ENCODE data around the gene IGF2BP1.

IGF2BP1 gene

GRCh38 chr17:49049265-49049664 lies 52.1 kb downstream of the IGF2BP1 start:
- Histone ChIP-seq H3K4me3 (ENCODE audit: low read depth, low read length) (no peak overlapping the region), H3K9me3 (ENCODE audit: severe bottlenecking) (no peaks in the 10 kb centered on the region), H3K36me3 (peaks cover 99% of the 10 kb centered on the region), H3K27me3 (ENCODE audit: insufficient read depth, low read depth, severe bottlenecking) (no peaks in the 10 kb centered on the region), H3K27ac (no peak overlapping the region; the same call in 1 of the 2 replicates)
- TF ChIP-seq, protein P1, sequence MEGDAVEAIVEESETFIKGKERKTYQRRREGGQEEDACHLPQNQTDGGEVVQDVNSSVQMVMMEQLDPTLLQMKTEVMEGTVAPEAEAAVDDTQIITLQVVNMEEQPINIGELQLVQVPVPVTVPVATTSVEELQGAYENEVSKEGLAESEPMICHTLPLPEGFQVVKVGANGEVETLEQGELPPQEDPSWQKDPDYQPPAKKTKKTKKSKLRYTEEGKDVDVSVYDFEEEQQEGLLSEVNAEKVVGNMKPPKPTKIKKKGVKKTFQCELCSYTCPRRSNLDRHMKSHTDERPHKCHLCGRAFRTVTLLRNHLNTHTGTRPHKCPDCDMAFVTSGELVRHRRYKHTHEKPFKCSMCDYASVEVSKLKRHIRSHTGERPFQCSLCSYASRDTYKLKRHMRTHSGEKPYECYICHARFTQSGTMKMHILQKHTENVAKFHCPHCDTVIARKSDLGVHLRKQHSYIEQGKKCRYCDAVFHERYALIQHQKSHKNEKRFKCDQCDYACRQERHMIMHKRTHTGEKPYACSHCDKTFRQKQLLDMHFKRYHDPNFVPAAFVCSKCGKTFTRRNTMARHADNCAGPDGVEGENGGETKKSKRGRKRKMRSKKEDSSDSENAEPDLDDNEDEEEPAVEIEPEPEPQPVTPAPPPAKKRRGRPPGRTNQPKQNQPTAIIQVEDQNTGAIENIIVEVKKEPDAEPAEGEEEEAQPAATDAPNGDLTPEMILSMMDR (IDR thresholded peaks at IDR 0.05; ENCODE audit: low read depth, low read length) = no peak
- DNase-seq = no peak

DNA sequence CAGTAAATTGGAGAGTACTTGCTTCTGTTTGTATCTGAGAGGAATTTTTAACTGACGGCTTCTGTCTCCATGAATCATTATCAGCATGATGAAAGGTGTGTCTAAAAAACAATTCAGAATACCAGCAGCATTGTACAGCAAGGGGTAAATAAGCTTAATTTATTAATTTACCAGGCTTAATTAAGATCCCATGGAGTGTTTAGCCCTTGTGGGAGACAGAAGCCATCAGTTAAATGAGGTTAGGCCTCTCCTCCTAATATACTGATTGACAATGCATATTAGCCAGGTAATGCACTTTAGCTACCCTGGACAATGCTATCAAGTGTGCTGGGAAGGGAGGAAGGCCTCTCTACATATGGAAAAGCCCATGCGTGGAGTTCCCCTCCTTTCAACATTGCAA lies 53.4 kb downstream of the IGF2BP1 start:
- DNase-seq = no peak
- Histone ChIP-seq H3K4me3 (ENCODE audit: low read depth, low read length) (no peak overlapping the region), H3K9me3 (ENCODE audit: severe bottlenecking) (no peaks in the 10 kb centered on the region), H3K27ac (no peak overlapping the region), H3K36me3 (peaks cover 87% of the 10 kb centered on the region), H3K27me3 (ENCODE audit: insufficient read depth, low read depth, severe bottlenecking) (no peaks in the 10 kb centered on the region)
- TF ChIP-seq, protein P1 (IDR thresholded peaks at IDR 0.05; ENCODE audit: low read depth, low read length) = no peak

- peak; percentile 71 for DNase-seq
- H3K9me3 ChIP-seq (ENCODE audit: severe bottlenecking) = no peaks in the 10 kb centered on the region
- TF ChIP-seq, protein P1 (IDR thresholded peaks at IDR 0.05; ENCODE audit: low read depth, low read length) = peak; percentile 41; the same call in 1 of the 2 replicates
- H3K27me3 ChIP-seq (ENCODE audit: insufficient read depth, low read depth, severe bottlenecking) = no peaks in the 10 kb centered on the region
- no peak overlapping the region for H3K27ac ChIP-seq
- H3K4me3 ChIP-seq (ENCODE audit: low read depth, low read length) = no peak overlapping the region
- peaks cover 85% of the 10 kb centered on the region for H3K36me3 ChIP-seq
These were observed 54.1 kb downstream of the IGF2BP1 start for GRCh38 chr17:49051269-49051668.

DNA sequence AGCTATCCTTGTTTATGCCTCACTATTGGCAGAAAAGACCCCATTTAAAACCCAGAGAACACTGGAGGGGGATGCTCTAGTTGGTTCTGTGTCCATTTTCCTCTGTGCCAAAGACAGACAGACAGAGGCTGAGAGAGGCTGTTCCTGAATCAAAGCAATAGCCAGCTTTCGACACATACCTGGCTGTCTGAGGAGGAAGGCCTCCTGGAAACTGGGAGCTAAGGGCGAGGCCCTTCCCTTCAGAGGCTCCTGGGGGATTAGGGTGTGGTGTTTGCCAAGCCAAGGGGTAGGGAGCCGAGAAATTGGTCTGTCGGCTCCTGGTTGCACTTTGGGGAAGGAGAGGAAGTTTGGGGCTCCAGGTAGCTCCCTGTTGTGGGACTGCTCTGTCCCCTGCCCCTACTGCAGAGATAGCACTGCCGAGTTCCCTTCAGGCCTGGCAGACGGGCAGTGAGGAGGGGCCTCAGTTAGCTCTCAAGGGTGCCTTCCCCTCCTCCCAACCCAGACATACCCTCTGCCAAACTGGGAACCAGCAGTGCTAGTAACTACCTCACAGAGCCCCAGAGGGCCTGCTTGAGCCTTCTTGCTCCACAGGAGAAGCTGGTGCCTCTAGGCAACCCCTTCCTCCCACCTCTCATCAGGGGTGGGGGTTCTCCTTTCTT lies 56.1 kb downstream of the IGF2BP1 start:
- Histone ChIP-seq H3K36me3 (peaks cover 69% of the 10 kb centered on the region), H3K27me3 (ENCODE audit: insufficient read depth, low read depth, severe bottlenecking) (no peaks in the 10 kb centered on the region), H3K27ac (no peak overlapping the region; the same call in 1 of the 2 replicates), H3K9me3 (ENCODE audit: severe bottlenecking) (peaks cover 2% of the 10 kb centered on the region), H3K4me3 (ENCODE audit: low read depth, low read length) (no peak overlapping the region)
- DNase-seq = no peak
- TF ChIP-seq, protein P1 (IDR thresholded peaks at IDR 0.05; ENCODE audit: low read depth, low read length) = no peak

- no peak for DNase-seq
- H3K27me3 ChIP-seq (ENCODE audit: insufficient read depth, low read depth, severe bottlenecking) = no peaks in the 10 kb centered on the region
- peaks cover 2% of the 10 kb centered on the region for H3K9me3 ChIP-seq (ENCODE audit: severe bottlenecking)
- H3K36me3 ChIP-seq = peaks cover 57% of the 10 kb centered on the region
- TF ChIP-seq, protein P1 (IDR thresholded peaks at IDR 0.05; ENCODE audit: low read depth, low read length) = no peak
- no peak overlapping the region for H3K4me3 ChIP-seq (ENCODE audit: low read depth, low read length)
- H3K27ac ChIP-seq = no peak overlapping the region
These were observed 57.3 kb downstream of the IGF2BP1 start for GRCh38 chr17:49054342-49055092.

Measured in WERI-Rb-1 (cell line).